ENCODE measurements around the gene CD82. TPM values are rescaled to one million over a fixed set of nuclear protein-coding genes. Genes with fewer than 3 reads are reported as not detected.
A peak's percentile ranks its signal among the peaks of the same experiment; 100 is the strongest.

The CD82 gene
- total RNA-seq, 1 donor from 2014 or later = 4.4 TPM

DNA sequence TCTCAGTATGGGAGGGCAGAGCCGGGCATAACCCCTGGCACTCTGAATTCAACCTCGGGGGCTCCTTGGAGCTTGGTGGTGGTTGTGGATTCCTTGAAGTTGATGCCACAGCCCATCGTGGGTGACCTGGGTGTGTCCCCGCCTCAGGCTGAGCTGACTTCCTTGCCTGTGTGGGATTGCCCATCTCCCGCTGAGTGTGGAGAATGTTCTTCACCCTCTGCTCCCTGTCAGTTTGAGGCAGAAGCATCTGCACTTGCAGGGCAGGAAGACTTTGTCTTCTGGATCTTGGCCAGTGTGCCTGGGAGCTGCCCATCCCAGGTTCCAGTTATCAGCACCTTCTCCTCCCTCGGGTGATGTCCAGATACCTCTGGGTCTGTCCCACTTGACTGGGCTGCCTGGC lies 25.3 kb downstream of the CD82 start:
- no peaks in the 10 kb centered on the region for H3K36me3 Mint-ChIP-seq (ENCODE audit: unreplicated experiment)
- no peak overlapping the region for H3K27ac Mint-ChIP-seq (ENCODE audit: unreplicated experiment)
- peaks cover 11% of the 10 kb centered on the region for H3K9me3 Mint-ChIP-seq (ENCODE audit: unreplicated experiment)
- no peak for DNase-seq
- peaks cover 34% of the 10 kb centered on the region for H3K4me1 Mint-ChIP-seq (ENCODE audit: low read depth, unreplicated experiment)
- TF ChIP-seq, protein P1, sequence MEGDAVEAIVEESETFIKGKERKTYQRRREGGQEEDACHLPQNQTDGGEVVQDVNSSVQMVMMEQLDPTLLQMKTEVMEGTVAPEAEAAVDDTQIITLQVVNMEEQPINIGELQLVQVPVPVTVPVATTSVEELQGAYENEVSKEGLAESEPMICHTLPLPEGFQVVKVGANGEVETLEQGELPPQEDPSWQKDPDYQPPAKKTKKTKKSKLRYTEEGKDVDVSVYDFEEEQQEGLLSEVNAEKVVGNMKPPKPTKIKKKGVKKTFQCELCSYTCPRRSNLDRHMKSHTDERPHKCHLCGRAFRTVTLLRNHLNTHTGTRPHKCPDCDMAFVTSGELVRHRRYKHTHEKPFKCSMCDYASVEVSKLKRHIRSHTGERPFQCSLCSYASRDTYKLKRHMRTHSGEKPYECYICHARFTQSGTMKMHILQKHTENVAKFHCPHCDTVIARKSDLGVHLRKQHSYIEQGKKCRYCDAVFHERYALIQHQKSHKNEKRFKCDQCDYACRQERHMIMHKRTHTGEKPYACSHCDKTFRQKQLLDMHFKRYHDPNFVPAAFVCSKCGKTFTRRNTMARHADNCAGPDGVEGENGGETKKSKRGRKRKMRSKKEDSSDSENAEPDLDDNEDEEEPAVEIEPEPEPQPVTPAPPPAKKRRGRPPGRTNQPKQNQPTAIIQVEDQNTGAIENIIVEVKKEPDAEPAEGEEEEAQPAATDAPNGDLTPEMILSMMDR (IDR thresholded peaks at IDR 0.05; ENCODE audit: partially characterized antibody, unreplicated experiment) = no peak
- peaks cover 6% of the 10 kb centered on the region for H3K27me3 Mint-ChIP-seq (ENCODE audit: unreplicated experiment)
- no peak overlapping the region for H3K4me3 Mint-ChIP-seq (ENCODE audit: unreplicated experiment)

DNA sequence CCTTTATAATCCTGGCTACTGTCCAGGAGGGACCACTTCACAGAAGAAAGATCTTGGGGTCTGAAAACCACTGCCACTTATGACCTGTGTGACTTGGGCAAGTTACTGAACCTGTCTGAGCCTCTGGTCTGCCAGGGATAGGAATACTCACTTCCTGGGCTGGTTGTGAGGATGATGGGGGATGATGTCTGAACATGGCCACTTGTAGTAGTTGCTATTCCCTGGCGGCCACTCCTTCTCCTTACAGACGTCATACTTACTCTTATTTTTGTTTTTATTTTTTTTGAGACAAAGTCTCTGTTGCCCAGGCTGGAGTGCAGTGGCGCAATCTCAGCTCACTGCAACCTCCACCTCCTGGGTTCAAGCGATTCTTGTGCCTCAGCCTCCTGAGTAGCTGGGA lies 26.1 kb downstream of the CD82 start:
- TF ChIP-seq, protein P1 (IDR thresholded peaks at IDR 0.05; ENCODE audit: partially characterized antibody, unreplicated experiment) = no peak
- H3K27ac Mint-ChIP-seq (ENCODE audit: unreplicated experiment) = no peak overlapping the region
- peaks cover 40% of the 10 kb centered on the region for H3K4me1 Mint-ChIP-seq (ENCODE audit: low read depth, unreplicated experiment)
- no peak overlapping the region for H3K4me3 Mint-ChIP-seq (ENCODE audit: unreplicated experiment)
- DNase-seq = no peak
- H3K36me3 Mint-ChIP-seq (ENCODE audit: unreplicated experiment) = no peaks in the 10 kb centered on the region
- H3K27me3 Mint-ChIP-seq (ENCODE audit: unreplicated experiment) = peaks cover 6% of the 10 kb centered on the region
- H3K9me3 Mint-ChIP-seq (ENCODE audit: unreplicated experiment) = peaks cover 10% of the 10 kb centered on the region

DNA sequence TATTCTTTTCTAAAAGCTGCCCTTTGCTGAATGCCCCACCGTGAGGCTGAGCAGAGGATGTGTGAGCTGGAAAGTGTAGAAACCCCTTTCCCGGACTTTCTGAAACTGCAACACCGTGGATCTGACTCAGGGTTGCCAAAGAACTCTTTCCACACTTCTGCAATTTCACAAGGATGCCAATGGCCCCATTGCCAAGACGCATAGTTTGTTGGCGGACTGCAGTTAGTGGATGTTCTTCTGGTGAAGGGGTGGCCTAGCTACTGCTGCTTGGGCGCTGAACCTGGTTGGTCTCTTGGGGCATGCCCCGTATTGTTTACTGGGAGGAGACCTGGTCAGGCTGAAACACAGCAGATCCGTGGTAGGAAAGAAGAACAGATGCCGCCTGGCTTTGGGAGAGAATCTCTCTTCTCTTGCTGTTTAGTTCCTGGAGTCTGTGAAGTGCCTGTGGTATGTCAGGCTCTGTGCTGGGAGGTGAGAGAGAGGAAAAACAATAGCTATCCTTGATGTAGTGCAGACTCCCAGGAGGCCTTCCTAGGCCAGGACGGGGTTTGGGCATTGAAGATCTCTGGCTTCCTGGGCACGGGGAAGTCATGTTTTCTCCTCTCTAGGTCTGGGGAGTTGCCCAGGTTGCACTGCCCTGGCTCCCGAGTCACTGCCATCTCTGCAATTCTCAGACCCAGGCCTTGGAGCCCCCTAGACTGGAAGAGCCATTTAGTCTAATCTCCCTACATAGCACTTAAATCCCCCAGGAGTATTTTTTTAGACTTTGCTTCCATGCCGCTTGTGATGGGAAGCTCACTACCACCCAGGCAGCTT lies 26.9 kb downstream of the CD82 start:
- Mint-ChIP-seq H3K27ac (ENCODE audit: unreplicated experiment) (peak overlapping the region; percentile 57), H3K27me3 (ENCODE audit: unreplicated experiment) (peaks cover 6% of the 10 kb centered on the region), H3K9me3 (ENCODE audit: unreplicated experiment) (peaks cover 9% of the 10 kb centered on the region), H3K4me1 (ENCODE audit: low read depth, unreplicated experiment) (peaks cover 40% of the 10 kb centered on the region), H3K36me3 (ENCODE audit: unreplicated experiment) (no peaks in the 10 kb centered on the region), H3K4me3 (ENCODE audit: unreplicated experiment) (peak overlapping the region; percentile 43)
- no peak for DNase-seq
- TF ChIP-seq, protein P1 (IDR thresholded peaks at IDR 0.05; ENCODE audit: partially characterized antibody, unreplicated experiment) = no peak

DNA sequence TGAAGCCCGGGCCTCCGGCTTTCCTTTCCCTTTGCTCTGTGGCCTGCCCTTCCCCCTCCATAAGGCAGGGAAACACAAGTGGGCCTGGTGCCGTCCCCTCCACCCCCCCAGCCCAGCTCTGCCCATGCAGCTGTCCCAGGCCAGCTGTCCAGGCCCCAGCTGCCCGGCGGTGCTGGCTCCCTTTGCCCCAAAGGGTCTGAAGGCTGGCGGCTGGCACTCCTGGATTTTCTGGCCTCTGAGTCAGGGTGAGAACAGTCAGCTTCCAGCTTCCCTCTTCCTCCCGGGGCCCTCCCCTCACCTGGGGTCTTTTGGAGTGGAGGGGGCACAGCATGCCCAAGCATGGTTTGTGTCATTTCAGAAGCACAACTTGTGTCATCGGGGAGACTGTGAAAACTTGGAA lies 27.8 kb downstream of the CD82 start:
- peak overlapping the region; percentile 46 for H3K4me3 Mint-ChIP-seq (ENCODE audit: unreplicated experiment)
- TF ChIP-seq, protein P1 (IDR thresholded peaks at IDR 0.05; ENCODE audit: partially characterized antibody, unreplicated experiment) = no peak

DNA sequence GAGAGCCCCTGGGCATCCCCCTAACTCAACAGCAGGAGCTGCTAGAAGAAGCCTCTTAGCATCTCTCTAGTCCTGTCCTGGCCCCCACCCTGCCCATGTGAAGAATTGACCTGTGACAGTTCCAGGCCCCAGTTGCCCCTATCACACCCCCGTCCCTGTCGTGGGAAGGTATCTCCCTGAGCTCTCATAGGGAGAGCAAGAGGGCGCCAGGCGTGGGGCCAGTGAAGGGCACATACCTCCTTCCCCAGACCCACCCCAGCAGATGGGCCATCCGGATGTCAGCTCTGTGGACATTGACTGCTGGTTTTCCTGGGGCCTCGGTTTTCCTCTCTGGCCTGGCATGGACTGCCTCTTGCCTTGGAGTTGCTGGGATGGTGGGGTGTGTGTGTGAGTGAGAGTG lies 29.5 kb downstream of the CD82 start:
- peaks cover 9% of the 10 kb centered on the region for H3K9me3 Mint-ChIP-seq (ENCODE audit: unreplicated experiment)
- no peak for DNase-seq
- TF ChIP-seq, protein P1 (IDR thresholded peaks at IDR 0.05; ENCODE audit: partially characterized antibody, unreplicated experiment) = no peak
- no peak overlapping the region for H3K4me3 Mint-ChIP-seq (ENCODE audit: unreplicated experiment)
- no peaks in the 10 kb centered on the region for H3K36me3 Mint-ChIP-seq (ENCODE audit: unreplicated experiment)
- H3K27ac Mint-ChIP-seq (ENCODE audit: unreplicated experiment) = peak overlapping the region; percentile 52
- peaks cover 4% of the 10 kb centered on the region for H3K27me3 Mint-ChIP-seq (ENCODE audit: unreplicated experiment)
- H3K4me1 Mint-ChIP-seq (ENCODE audit: low read depth, unreplicated experiment) = peaks cover 44% of the 10 kb centered on the region

More for the DNA sequence above, 27.8 kb downstream of the CD82 start:
- Mint-ChIP-seq H3K9me3 (ENCODE audit: unreplicated experiment) (peaks cover 9% of the 10 kb centered on the region), H3K27me3 (ENCODE audit: unreplicated experiment) (peaks cover 4% of the 10 kb centered on the region), H3K4me1 (ENCODE audit: low read depth, unreplicated experiment) (peaks cover 40% of the 10 kb centered on the region), H3K27ac (ENCODE audit: unreplicated experiment) (no peak overlapping the region), H3K36me3 (ENCODE audit: unreplicated experiment) (no peaks in the 10 kb centered on the region)
- DNase-seq = no peak

Data from glutamatergic neuron (in vitro differentiated cells).